IPS-15b (cell line): Measurements from ENCODE around the gene EYA3.
"Not testable (repeated sequence)": the region's sequence is repeated elsewhere in the genome, so short reads cannot be mapped to it uniquely, and the experiment has no call there.

Experiments
- H3K27me3 ChIP-seq: one replicate; pipeline ENCODE4 v1.6.1; 2013; ENCODE audit warnings: low read length; ENCODE audit not compliant: control insufficient read depth, insufficient read depth
- H3K36me3 ChIP-seq: one replicate; pipeline ENCODE4 v1.6.1; 2013; ENCODE audit warnings: low read length; ENCODE audit not compliant: control insufficient read depth, insufficient read depth
- H3K4me1 ChIP-seq: one replicate; pipeline ENCODE4 v1.6.1; 2013; ENCODE audit warnings: mild to moderate bottlenecking, low read length; ENCODE audit not compliant: control insufficient read depth, insufficient read depth
- H3K4me3 ChIP-seq: one replicate; pipeline ENCODE4 v1.5.1; 2013; ENCODE audit warnings: low read depth, low read length
- H3K9ac ChIP-seq: one replicate; pipeline ENCODE4 v1.6.1; 2013; ENCODE audit warnings: low read depth, mild to moderate bottlenecking, low read length
- H3K9me3 ChIP-seq: one replicate; pipeline ENCODE4 v1.6.1; 2013; ENCODE audit warnings: mild to moderate bottlenecking, low read length; ENCODE audit not compliant: control insufficient read depth, insufficient read depth

The EYA3 gene

DNA sequence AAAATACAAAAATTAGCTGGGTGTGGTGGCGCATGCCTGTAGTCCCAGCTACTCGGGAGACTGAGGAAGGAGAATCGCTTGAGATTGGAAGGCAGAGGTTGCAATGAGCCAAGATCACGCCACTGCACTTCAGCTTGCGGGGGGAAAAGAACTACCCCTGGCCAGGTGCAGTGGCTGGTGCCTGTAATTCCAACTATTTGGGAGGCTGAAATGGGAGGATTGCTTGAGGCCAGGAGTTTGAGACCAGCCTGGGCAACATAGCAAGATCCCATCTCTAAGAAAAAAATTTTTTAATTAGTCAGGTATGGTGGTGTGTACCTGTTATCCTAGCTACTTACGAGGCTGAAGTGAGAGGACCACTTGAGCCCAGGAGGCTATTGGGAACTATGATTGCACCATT lies 93.9 kb downstream of the EYA3 start:
- H3K4me1 ChIP-seq, H3K36me3 ChIP-seq, H3K4me3 ChIP-seq, H3K9ac ChIP-seq, H3K27me3 ChIP-seq, H3K9me3 ChIP-seq: not testable (repeated sequence)

DNA sequence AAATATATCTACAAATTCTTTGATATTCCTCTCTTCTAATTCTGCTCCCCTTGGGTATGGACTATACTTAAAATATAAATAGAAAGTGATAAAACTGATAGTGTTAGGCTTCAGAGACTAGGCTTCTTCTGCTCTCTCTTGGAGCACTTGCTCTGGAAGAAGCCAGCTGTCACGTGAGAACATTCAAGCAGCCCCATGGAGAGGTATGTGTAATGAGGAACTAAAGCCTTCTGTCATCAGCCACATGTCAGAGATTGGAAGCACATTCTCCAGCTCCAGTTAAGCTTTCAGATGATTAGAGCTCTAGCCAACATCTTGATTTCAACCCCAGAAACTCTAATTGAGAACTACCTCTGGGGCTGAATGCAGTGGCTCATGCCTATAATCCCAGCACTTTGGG lies 94.3 kb downstream of the EYA3 start:
- Histone ChIP-seq H3K4me1 (no peaks in the 10 kb centered on the region), H3K9ac (no peak overlapping the region), H3K4me3 (no peak overlapping the region), H3K36me3 (peaks cover 6% of the 10 kb centered on the region), H3K27me3 (no peaks in the 10 kb centered on the region), H3K9me3 (no peaks in the 10 kb centered on the region)

- Histone ChIP-seq H3K4me1 (no peaks in the 10 kb centered on the region), H3K27me3 (no peaks in the 10 kb centered on the region), H3K4me3 (no peak overlapping the region), H3K9ac (no peak overlapping the region), H3K36me3 (peaks cover 11% of the 10 kb centered on the region), H3K9me3 (no peaks in the 10 kb centered on the region)
These were observed 95.2 kb downstream of the EYA3 start for GRCh38 chr1:27993241-27993640.

DNA sequence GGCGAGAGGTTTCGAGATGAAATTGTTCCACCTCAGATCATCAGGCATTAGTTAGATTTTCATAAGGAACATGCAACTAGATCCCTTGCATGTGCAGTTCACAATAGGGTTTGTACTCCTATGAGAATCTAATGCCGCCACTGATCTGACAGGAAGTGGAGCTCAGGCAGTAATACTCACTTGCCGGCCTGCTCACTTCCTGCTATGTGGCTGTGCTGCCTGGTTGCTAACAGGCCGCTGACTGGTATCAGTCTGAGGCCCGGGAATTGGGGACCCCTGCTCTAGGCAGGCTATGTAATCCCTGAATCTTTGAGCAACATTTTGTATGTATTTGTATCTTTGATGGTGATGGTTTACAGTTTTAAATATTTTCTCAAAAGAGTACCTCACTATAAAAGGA lies 96.1 kb downstream of the EYA3 start:
- H3K4me3 ChIP-seq, result no peak overlapping the region
- H3K4me1 ChIP-seq, result no peaks in the 10 kb centered on the region
- no peaks in the 10 kb centered on the region for H3K27me3 ChIP-seq
- H3K36me3 ChIP-seq, result peaks cover 11% of the 10 kb centered on the region
- H3K9ac ChIP-seq, result no peak overlapping the region
- H3K9me3 ChIP-seq, result no peaks in the 10 kb centered on the region

- Histone ChIP-seq H3K27me3 (no peaks in the 10 kb centered on the region), H3K4me3 (no peak overlapping the region), H3K36me3 (peaks cover 11% of the 10 kb centered on the region), H3K9me3 (no peaks in the 10 kb centered on the region), H3K4me1 (no peaks in the 10 kb centered on the region), H3K9ac (no peak overlapping the region)
These were observed 97.4 kb downstream of the EYA3 start for GRCh38 chr1:27990920-27991537.

DNA sequence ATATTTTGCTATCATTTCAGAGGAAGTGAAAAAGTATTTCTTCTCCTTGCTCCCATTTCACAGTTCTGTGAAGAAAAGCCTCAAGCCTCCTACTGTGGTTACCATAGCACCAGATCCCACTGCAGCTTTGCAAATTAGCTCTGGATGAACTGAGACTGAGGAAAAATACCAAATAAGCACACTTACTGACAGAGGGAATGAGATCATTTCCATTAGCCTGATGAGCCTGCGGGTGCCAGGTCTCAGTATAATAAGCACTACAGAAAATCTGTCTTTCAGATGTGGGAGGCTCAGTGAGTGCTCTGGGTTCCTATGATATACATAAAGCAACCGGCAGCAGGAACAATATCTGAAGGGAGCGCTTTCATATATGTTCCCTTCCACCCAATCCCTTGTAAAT lies 107.3 kb downstream of the EYA3 start:
- Histone ChIP-seq H3K9ac (no peak overlapping the region), H3K4me1 (no peaks in the 10 kb centered on the region), H3K36me3 (no peaks in the 10 kb centered on the region), H3K27me3 (no peaks in the 10 kb centered on the region), H3K9me3 (no peaks in the 10 kb centered on the region), H3K4me3 (no peak overlapping the region)

GRCh38 chr1:27980216-27980845 lies 108.1 kb downstream of the EYA3 start:
- Histone ChIP-seq H3K36me3 (no peaks in the 10 kb centered on the region), H3K9me3 (no peaks in the 10 kb centered on the region), H3K4me3 (no peak overlapping the region), H3K27me3 (no peaks in the 10 kb centered on the region), H3K9ac (no peak overlapping the region), H3K4me1 (no peaks in the 10 kb centered on the region)

- H3K36me3 ChIP-seq, result no peaks in the 10 kb centered on the region
- no peaks in the 10 kb centered on the region for H3K9me3 ChIP-seq
- no peaks in the 10 kb centered on the region for H3K27me3 ChIP-seq
- no peaks in the 10 kb centered on the region for H3K4me1 ChIP-seq
- no peak overlapping the region for H3K9ac ChIP-seq
- H3K4me3 ChIP-seq, result no peak overlapping the region
These were observed 108.6 kb downstream of the EYA3 start for GRCh38 chr1:27979859-27980201.

DNA sequence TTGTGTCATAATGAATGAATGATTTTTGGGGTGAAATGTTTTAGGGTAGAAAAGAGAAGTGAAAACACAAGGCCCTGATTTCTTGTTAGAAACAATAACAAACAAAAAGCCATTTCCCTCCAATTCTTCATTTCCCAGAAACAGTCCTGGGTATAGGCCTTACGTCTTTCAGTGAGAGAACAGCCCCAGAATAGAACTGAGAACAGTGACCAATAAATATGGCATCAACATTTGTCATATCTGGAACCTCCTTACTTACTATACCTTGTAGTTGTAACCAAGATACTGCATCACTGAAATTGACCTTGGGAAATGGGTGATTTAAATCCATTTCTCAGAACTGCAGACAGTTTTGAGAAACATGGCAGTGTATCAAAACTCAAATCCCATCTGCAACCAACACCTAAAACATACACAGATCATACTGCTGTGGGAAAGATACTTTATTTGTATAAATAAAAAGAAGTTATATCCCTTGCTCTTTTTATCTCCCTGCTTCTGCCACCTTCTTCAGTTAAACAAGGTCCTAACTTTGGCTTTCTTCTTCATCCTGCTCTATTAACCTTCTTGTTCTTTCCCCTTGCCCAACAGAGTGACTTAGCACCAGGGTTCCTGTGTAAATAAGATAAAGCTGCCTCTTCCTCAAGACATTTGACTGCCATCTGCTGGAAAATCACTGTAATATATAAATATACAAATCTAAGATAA lies 109.1 kb downstream of the EYA3 start:
- H3K4me1 ChIP-seq, result no peaks in the 10 kb centered on the region
- H3K36me3 ChIP-seq, result no peaks in the 10 kb centered on the region
- H3K9ac ChIP-seq, result no peak overlapping the region
- no peaks in the 10 kb centered on the region for H3K27me3 ChIP-seq
- H3K4me3 ChIP-seq, result no peak overlapping the region
- no peaks in the 10 kb centered on the region for H3K9me3 ChIP-seq

DNA sequence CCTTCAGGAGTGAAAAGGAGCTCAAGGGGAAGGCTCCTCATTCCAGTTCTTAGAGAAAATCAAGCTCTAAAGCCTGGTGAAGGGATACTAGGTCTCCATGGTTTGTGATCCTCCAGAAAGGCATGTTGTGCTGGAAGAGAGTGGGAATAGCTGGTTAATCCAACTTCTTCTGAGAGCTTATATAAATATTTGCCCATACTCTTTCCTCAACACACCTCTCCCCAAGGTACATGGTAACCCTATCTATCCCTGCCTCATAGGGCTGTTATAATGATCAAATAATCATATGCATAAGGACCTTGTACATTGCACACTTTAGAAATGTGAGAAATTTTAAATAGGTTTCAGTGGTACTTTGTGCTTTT lies 114.0 kb downstream of the EYA3 start:
- Histone ChIP-seq H3K4me1 (no peaks in the 10 kb centered on the region), H3K9ac (no peak overlapping the region), H3K9me3 (no peaks in the 10 kb centered on the region), H3K36me3 (no peaks in the 10 kb centered on the region), H3K4me3 (no peak overlapping the region), H3K27me3 (no peaks in the 10 kb centered on the region)

DNA sequence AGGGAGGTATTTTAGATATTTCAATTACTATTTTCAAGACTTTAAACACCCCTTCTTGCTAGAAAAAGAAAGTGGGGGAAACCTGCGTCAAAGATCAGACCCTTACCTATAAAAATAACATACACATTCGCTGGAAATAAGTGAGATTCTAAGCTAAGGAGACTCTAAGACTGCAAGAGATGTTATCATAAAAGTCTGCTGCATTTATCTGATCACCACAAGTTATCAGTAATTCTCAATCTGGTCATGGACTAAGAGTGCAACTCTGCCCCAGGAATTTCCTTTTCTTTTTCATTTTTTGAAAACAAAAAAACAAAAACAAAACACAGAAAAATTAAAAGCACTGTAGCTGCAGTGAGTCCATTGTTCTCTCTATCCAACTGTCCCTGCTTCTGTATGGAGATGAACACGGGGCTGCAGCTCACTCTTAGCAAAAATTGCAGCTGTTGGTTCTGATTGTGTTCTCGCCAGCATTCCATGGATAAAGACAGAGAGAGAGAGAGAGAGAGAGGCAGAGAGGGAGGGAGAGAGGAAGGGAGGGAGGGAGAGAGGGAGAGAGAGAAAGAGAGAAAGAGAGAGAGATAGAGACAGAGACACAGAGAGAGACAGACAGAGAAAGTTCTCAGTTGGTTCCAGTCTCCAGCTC lies 114.5 kb downstream of the EYA3 start:
- Histone ChIP-seq H3K9me3 (no peaks in the 10 kb centered on the region), H3K4me1 (no peaks in the 10 kb centered on the region), H3K27me3 (no peaks in the 10 kb centered on the region), H3K4me3 (no peak overlapping the region), H3K9ac (no peak overlapping the region), H3K36me3 (no peaks in the 10 kb centered on the region)

DNA sequence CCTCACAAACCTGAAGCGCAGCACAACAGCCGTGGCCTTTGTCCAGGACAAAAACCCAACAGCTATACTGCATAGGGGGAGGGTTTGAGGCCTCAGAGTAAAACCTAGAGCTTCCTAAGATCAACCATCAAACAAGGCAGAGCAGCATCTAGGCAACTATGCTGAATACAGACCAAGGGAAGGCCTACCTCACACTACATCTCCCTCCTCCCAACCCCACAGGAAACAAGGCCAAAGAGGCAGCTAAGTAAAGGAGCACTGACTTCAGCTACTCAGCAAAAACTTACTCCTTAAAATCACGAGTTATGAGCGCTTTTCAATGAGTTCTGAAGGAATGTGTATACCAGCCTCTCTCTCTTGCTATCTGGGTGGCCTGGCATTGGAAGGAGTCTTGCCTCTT lies 116.3 kb downstream of the EYA3 start:
- no peak overlapping the region for H3K9ac ChIP-seq
- no peaks in the 10 kb centered on the region for H3K4me1 ChIP-seq
- H3K4me3 ChIP-seq, result no peak overlapping the region
- no peaks in the 10 kb centered on the region for H3K27me3 ChIP-seq
- H3K36me3 ChIP-seq, result peaks cover 4% of the 10 kb centered on the region
- no peaks in the 10 kb centered on the region for H3K9me3 ChIP-seq
